GM20431 (cell line): Measurements from ENCODE around the gene XXYLT1.
"Not testable (repeated sequence)": the region's sequence is repeated elsewhere in the genome, so short reads cannot be mapped to it uniquely, and the experiment has no call there.

ENCODE experiments used
- in situ Hi-C: fragments of 300-500 bp; cut with MseI, MboI; formaldehyde crosslinking; loops from one replicate; pipeline ENCODE4 v1.15.0; 2020; ENCODE audit warnings: low sequenced_read_pairs; ENCODE audit not compliant: unreplicated experiment

Gene XXYLT1

GRCh38 chr3:195238081-195238571, 32.8 kb downstream of the XXYLT1 start:
- in situ Hi-C loops, result no loop called here

GRCh38 chr3:195236801-195237570, 34.0 kb downstream of the XXYLT1 start:
- in situ Hi-C loops, result no loop called here

- in situ Hi-C loops, result no loop called here
Observed at GRCh38 chr3:195236076-195236798, 34.7 kb downstream of the XXYLT1 start.

- in situ Hi-C loops, result no loop called here
Observed at GRCh38 chr3:195230244-195230643, 40.7 kb downstream of the XXYLT1 start.

DNA sequence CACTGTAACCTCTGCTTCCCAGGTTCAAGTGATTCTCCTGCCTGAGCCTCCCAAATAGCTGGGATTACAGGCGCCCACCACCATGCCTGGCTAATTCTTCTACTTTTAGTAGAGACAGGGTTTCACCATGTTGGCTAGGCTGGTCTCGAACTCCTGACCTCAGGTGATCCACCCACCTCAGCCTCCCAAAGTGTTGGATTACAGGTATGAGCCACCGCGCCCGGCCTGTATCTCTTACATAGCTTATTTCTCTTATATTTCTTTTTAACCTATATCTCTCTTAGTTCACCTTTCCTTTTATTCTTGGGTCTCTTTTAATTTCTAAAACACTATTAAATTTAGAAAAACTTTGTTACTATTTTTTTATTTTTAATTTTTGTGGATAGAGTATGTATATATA, 42.1 kb downstream of the XXYLT1 start:
- in situ Hi-C loops, result not testable (repeated sequence)

GRCh38 chr3:195227871-195228270, 43.1 kb downstream of the XXYLT1 start:
- in situ Hi-C loops, result no loop called here

DNA sequence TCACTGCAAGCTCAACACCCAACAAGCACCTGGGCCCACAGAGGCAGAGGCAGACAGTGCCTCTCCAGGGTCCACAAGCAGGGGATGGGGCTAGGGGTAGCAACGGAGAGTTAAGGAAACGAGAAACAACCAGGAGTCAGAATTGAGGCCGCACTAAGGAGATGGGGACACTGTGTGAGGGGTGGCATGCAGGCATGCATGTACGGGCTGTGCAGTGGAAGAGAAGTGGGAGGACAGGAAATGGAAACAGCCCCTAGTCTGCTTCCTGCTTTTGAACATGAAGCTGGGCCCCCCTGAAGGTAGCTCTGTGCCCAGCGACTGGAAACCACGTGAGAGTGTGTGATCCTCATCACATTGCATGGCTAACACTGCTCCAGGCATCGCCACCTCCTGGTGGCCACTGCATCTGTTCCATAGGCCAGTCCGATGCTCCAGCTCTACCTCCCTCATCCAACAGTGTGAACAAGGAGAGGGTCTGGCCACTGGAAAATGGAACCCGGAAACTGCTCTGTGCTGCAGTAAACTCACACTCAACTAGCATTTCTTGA, 44.0 kb downstream of the XXYLT1 start:
- in situ Hi-C loops, result no loop called here

DNA sequence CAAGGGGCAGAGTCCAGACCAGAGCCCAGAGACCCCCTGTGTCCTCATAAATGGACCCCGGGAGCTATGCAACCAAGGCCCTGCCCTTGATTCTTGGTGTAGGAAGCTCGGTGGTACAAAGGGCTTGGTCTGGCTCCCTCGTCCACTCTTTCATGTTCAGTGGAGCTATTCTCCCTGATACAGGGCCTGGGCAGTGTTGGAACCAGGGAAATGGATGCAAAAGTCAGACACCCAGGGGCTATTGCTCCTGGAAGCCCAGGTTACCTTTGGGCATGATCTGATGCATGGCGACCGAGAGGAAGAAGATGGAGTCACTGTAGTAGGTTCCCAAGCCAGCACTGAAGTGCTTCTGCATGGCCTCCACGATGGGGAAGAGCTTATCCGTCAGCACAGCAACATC, 44.5 kb downstream of the XXYLT1 start:
- in situ Hi-C loops, result no loop called here

- in situ Hi-C loops, result no loop called here
Observed at GRCh38 chr3:195224980-195225580, 45.9 kb downstream of the XXYLT1 start.

DNA sequence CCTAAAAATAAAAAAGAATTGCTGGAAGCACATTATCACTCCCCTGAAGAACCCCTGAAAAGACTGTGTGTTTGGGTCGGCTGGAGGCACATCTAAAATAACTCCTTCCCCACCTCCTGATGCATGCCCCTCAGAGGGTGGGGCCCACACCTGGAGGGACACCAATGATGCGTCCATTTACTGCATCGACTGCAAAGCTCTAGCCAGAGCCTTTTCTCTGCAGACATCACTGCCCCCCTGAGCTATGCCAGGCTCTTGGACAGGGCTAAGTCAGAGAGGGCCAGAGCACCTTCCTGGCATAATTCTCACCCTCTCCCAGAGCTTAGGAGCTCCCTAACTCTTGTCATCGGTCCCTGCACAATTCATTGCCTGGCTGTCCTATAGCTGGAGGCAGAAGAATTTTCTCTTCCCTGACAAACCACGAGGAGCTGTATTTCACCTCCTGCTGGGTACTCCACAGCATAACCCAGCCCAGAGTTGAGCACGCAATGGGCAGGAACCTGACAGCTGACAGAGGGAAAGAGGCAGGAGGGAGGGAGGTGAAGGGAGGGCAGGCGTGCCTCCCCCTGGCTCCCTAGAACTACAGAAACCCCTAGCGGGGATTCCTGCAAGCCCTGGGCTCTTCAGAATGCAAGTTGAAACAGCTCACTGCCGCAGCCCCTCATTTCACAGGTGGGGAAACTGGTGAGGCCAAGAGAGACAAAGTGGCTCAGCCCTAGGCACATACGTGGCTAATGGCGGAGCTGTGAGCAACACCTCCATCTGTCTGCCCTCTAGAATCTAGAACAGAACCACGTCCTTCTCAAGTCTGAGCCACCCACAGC, 46.6 kb downstream of the XXYLT1 start:
- in situ Hi-C loops, result no loop called here

GRCh38 chr3:195221876-195222617, 48.9 kb downstream of the XXYLT1 start:
- in situ Hi-C loops, result no loop called here

DNA sequence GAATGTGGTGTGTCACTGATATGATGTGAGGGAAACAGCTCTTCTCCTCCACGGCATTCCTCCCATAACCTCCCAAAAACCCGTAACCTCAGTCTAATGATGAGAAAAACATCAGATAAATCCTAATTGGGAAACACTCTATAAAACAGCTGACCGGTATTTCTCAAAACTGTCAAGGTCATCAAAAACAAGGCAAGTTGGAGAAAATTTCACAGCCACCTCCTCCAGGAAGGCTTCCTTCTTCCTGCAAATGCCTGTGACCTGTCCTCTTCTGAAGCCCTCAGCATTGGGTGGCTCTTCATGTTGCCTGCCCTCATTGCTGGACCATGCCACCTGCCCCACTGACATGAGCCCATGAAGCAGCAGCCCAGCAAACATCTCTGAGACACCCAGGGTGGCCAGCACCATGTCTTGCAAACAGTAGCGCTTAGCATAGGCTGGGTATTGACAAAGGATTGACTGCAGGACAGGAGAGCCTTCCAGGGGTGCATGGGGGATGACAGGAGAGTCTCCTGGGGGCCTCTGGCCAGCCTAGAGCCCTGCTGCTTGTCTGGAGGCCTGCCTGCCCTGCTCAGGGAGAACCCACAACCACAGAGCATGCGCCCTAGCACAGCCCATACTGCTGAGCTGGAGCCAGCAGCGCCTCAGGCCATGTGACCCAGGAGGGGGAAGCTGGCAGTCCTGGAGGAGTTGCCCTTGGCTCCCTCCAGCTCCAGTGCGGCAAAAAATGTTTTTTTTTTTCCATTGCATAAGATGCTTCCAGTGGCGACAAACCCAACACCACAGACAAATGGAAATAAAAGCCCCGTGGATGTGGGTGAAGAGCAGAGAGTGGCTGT, 49.7 kb downstream of the XXYLT1 start:
- in situ Hi-C loops, result no loop called here

- in situ Hi-C loops, result no loop called here
Observed at GRCh38 chr3:195219351-195220230, 51.4 kb downstream of the XXYLT1 start.

DNA sequence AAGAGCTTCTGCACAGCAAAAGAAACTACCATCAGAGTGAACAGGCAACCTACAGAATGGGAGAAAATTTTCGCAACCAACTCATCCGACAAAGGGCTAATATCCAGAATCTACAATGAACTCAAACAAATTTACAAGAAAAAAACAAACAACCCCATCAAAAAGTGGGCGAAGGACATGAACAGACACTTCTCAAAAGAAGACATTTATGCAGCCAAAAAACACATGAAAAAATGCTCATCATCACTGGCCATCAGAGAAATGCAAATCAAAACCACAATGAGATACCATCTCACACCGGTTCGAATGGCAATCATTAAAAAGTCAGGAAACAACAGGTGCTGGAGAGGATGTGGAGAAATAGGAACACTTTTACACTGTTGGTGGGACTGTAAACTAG, 52.6 kb downstream of the XXYLT1 start:
- in situ Hi-C loops, result not testable (repeated sequence)

DNA sequence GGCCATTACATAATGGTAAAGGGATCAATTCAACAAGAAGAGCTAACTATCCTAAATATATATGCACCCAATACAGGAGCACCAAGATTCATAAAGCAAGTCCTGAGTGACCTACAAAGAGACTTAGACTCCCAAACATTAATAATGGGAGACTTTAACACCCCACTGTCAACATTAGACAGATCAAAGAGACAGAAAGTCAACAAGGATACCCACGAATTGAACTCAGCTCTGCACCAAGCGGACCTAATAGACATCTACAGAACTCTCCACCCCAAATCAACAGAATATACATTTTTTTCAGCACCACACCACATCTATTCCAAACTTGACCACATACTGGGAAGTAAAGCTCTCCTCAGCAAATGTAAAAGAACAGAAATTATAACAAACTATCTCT, 55.4 kb downstream of the XXYLT1 start:
- in situ Hi-C loops, result not testable (repeated sequence)

GRCh38 chr3:195214381-195214780, 56.6 kb downstream of the XXYLT1 start:
- in situ Hi-C loops, result no loop called here

GRCh38 chr3:195213639-195214315, 57.2 kb downstream of the XXYLT1 start:
- in situ Hi-C loops, result no loop called here
